NOMO-1 treated with dmso at 0.1 percent for 144 hours (cell line): ENCODE measurements around the gene PRR35.

Experiments
- DNase-seq: peaks from one replicate; lab custom pipeline; 2025; ENCODE audit not compliant: unreplicated experiment; lab: John Stamatoyannopoulos, UW

Gene PRR35

DNA sequence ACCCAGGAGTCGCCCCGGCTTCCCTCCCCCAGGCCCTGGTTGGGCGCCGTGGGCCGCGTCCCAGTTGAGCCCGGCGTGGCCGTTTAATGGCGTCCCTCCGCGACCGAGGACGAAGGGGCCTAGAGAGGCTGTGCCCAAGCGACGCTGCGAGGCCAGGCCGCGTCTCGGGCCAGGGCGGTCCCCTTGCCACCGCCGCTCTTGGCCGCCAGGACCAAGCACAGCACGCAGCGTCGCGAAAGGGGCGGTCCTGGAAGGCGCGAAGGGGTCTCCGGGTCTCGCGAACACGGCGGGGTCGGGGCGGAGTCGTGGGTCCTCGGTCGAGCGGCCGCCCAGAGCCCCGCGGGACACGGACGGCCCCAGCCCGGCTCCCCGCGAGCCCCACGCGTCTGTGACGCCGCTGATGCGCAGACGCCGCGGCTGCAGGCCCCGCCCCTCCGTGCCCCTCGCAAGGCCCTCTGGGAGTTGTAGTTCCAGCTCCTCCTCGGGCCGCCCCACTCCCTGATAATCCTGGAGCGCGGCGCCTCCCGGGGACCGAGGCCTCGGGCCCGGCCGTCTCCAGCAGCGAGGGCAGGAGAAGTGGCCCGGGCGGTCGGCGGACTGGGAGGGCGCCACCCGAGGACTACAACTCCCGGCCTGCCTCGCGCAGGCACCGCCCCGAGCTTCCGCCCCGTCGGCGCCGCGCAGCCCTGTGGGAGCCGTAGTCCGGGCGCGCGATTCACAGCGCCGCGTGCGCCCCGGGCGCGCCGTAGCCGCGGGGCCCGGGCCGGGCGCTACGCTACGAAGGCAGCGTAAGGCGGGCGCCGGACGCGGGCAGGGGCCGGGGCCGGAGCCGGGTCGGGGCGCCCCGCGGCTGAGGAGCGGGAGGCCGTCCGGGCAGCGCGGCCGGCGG is 32.9 kb upstream of the PRR35 start, which contains the start of gene CAPN15:
CAPN15 (plus strand) TSS at position 698 of the 889 bp plus-strand sequence. CDS start 19,127 bp downstream, outside the sequence.
- peak; percentile 79 for DNase-seq

DNA sequence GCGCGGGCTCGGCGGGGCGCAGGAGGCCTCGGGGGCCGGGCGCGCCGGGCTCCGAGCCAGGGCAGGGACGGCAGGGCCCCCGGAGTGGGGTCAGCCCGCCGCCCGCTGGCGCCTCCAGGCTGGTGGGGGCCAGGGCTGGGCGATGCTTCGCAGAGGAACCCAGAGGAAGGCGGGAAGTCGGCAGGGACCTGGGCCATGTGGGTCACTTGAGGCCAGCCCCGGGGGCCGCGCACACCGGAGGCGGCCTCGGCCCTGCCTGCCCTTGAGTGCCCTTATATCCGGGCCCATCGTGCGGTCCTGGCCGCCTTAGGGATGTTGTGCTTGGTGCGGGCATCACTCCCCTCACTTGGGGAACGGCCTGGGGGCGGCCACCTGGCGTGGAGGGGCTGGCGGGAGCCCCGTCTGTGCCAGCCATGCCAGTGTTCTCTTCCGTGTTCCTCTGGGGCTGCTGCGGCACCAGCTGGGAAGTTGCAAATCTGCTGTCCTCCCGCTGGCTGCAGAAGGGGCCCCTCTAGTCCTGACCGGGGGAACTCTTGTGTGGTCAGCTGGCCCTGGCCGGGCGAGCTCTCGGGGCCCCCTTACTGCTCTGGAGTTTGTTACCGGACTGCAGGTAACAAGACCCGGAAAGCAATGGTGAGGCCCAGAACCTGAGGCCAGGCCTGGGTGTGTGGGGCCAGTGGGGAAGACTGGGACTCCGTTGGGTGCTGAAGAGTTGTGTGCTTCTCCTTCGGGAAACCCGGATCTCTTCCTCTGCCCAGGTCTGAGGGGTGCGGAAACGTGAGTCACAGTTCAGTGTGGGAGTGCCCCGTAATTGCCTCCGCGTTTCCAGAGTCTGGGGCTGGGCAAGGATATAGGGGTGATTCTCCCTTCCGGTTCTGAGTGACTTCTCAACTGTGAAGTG is 31.8 kb upstream of the PRR35 start:
- peak; percentile 17 for DNase-seq

DNA sequence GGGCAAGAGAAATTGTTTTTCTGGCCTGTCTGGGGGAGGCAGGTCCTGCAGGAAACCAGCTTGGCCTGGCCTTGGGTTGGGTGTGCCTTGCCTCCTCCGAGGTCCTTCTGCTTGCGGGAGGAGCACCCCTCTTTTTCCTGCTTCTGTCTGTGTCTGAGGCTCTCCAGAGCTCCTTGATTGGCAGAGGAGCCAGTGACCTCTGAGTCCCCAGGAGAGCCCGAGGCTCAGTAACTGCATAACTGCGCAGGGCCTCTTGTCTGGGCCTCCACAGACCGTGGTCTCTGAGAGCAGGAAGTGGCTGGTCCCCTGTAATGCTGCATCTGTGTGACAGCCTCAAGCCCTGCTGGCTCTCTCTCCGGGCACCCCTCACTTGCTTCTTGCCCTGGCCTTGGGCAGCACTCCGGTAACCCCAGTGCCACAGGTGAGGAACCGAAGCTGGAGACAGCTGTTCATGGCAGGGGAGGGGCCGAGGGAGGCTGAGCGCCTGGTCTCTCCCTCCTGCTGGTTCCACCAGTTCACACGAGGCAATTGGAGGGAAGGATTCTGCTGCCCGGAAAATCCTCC is 31.1 kb upstream of the PRR35 start:
- no peak for DNase-seq

DNA sequence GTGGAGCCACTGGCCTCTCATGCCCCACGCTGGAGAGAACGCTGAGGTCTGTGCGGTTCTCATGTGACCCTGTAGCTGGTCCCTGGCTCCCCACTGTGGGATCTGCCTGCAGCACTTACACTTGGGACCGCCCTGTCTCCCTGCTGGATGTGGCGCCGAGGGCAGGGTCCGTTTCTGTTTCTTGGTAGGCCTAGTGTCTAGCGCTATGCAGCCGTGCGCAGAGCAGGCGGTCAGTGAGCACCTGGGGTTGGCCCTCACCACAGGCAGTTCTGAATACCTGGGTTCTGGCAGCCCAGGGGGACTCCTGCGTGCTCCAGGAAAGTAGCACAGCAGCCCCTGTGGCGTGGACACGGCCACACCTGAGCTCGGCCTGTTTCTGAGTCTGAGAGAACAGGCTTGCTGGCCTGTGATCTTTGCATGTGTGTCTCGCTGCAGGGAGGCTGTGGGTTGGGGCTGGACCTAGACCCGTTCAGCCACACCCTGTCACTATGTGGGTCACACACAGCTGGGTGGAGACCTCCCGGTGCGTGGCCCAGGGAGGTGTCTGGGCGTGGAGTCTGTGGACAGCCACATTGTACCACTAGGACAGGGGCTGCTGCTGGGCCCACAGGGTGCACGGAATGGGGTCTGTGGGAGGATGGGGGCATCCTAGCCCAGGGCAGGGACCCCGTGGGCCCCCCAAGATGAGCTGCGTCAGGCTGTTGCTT is 29.9 kb upstream of the PRR35 start:
- DNase-seq = no peak

DNA sequence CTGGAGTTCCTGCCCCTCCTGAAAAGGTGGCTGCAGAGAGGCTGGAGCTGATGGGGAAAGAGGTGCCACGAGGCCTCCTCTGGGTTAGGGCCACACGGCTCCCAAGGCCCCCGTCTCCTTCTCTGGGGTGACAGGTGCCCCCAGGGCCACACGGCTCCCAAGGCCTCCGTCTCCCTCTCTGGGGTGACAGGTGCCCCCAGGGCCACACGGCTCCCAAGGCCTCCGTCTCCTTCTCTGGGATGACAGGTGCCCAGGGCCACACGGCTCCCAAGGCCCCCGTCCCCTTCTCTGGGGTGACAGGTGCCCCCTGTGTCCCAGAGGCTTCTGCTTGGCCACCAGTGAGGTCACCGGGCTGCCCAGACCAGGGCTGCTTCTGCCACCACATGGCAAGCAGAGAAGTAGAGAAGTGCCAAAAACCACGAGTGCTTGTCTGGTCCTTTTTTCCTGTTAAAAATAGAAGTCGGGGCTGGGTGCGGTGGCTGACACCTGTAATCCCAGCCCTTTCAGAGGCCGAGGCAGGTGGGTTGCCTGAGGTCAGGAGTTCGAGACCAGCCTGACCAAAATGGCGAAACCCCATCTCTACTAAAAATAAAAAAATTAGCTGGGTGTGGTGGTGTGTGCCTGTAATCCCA is 28.6 kb upstream of the PRR35 start:
- DNase-seq = no peak

DNA sequence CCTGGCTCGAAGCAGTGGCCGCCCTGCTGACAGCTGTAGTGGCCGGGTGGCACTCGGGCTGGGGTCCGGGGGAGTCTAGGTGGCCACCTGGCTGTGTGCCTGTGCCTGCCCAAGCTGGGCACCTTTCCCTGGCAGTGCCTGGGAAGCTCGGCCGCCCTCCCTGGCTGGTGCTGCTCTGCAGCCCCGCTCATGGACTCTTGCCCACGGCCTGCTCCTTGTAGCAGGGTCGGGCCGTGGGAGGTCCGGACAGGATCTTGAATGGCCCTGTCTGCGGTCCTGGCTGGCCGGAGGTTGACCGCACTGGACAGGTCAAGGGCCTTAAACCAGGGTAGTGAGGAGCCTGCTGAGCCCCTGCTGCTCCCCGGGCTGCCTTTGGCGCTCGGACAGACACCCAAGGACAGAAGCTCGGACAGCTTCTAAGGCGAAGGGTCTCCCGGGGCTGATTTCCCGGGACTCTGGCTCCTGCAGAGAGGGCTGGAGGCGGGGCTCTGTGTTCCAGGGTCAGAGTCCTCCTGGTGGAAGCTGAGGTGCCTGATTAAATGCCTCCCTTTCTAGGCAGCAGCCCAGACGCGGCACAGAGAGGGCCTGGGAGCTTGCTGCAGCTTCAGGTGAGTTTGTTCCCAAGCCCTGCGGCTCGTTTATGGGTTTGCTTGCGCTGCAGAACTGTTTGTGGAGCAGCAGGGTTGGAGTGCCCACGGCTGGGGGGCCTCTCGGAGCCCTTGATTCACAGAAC is 26.6 kb upstream of the PRR35 start:
- no peak for DNase-seq

DNA sequence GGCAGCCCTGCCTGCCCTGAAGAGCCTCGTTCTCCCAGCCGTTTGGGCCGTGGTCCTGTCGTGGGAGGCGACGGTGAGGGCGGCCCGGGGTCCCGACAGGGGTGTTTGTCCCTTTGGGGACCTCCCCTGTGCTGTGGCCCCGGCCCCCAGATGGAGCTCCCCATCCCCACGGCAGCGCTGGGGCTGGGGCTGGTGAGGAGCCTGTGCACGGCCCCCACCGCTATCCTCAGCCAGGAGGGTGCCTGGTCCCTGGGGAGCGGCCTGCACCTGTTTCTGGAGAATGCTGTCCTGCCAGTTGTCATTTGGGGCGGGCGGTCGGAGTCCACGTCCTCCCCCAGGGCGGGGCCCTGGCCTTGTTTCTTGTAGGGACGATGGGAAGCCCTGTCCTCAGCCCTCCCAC is 26.1 kb upstream of the PRR35 start:
- no peak for DNase-seq

DNA sequence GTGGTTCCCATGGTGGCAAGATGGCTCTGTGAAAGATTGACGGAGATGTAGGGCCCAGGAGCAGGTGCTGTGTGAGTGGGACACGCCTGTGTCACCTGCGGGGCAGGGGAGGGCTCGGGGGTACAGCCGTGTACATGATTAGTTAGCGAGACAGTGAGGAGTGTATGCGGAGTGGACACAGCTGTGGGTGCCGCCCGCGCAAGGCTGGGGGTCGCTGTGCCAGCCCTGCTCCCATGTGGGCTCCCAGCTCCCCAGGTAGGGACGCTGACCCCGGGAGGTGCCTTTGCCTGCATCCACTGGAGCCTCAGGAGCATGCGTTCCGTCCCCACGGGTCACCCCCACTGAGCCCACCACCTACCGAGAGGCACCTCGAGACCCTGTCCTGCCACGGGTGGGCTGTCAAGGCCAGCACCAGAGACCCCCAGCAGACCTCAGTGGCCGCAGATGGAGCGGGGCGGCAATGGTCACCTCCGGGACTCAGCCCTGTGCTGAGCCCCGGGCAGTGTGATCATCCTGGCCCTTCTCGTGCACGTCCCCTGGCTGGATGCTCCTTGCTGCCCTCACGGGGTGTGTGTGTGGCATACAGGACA is 25.2 kb upstream of the PRR35 start:
- no peak for DNase-seq

DNA sequence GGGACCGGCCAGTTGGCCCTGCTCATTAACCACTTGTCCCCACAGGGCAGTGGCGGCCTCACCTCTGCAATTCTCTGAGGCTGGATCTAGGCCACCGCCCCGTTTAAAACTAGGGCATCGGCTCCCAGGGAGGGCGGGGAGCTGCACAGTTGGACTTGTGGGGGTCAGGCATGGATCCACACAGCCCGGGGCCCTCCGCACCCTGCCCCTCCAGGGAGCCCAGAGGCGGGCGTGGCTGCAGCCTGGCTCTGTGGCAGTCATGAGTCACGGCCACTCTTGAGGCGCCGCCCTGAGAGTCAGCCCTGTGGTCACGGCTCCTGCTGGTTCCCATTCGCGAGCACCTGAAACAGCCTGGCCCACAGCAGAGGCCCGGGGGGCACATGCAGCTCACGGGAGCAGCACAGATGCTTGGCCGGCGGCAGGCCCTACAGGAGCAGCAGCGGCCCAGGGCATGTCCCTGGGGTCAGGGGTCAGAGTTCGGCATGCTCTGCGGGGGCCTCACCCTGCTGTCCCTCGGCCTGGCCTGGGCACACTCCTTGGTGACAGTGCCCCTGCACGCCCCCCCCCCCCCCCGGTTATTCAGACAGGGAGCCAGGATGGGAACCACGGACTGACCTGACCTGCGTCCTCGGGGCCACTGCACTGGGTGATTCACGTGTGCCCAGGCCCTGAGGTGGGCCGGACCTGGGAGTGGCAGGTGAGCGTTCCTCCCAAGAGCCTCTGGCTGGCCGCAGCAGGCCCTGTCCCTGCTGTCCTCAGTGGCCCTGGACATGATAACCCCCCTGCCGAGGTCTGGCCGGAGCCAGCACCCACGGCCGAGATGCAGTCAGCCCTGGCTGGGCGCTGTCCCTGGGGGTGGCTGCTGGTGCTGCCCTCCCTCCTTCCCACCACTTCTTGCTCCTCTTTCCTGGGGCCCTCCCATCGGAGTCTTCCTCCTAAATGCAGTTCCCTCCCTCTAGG is 24.5 kb upstream of the PRR35 start:
- DNase-seq = peak; percentile 2

DNA sequence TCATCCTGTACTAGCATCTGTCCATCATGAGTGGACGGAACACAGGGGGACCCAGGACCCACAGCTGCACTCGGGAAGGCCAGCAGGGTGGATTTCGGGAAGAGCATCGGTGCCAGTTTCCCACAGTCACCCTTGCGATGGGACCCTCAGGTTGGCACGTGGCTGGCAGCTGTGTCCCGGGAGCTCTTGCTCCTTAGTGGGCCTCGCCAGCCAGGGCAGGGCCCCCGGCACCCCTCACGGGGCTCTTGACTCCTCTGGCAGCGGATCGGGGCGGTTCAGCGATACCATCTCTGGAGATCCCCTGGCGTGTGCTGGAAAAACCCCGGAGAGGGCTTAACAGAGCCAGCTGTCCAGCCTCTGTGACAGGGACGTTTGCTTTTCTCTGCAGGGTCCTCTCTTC is 23.4 kb upstream of the PRR35 start:
- DNase-seq = no peak

DNA sequence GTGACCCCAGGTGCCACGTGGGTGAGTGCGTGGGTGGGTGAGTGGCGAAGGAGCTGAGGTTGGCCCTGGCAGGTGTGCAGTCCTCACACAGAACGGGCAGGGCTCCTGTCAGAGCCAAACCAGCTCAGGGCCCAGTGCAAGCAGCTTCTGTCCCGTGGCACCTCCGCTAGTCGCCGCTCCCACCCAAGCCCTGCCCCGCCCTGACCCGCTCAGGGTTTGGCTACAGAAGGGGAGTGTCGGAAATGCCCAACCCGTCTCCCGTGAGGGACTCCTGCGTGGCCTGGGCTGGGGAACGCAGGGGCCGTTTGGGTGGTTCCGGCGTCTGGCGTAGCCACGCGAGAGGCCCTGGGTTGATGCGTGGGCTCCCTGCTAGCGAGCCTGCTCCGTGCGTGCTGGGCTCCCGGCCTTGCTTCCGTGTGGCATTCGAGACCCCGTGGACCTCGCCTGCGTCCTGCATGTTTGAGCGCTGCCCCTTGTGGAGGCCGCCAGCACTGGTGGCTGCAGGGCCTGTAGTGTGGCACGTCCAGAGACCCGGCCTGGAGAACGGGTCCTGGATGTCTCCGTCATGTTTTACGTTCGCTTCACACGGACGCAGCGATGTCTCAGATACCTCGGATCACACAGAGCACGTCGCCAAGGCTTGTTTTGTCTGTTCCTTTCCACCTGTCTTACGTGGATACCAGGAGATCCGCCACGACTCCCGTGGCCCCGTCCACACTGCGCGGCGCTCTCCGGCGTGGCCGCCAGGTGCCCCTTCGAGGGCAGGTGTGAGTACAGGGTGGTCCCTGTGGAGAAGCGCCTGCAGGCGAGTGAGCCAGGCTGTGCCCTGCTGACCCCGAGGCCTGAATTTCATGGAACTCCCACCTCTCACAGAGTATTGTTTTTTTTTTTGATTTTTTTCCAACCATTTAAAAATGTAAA is 22.5 kb upstream of the PRR35 start:
- no peak for DNase-seq

DNA sequence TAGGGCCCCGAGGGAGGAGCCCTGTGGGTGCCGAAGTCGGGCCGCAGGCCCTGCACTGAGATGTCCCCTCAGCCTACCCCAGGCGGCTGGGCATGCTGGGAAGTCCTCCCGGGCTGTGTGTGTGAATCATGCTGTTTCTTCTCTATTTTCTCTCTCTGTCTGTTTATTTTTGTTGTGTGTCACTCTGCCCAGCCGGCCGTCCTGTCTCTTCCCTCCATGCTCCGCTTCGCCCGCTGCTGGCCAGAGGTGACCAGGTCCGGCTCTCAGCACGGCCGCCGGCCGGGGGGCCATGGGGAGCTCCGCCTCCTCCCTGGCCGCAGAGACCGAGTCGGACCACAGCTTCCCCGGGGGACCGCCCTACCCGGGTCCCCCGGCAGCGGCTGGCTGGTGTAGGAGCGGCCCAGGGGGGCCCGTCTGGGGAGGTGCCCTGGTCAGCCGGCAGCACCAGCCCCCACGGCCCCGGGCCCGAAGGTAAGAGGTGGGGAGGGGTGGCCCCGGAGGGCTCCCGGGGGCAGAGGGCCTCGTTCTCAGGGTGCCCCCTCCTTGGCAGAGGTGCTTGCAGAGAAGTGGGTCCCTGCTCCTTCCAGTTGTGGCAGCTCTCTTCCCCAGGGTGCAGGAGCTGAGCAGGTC is 20.2 kb upstream of the PRR35 start:
- DNase-seq = no peak

DNA sequence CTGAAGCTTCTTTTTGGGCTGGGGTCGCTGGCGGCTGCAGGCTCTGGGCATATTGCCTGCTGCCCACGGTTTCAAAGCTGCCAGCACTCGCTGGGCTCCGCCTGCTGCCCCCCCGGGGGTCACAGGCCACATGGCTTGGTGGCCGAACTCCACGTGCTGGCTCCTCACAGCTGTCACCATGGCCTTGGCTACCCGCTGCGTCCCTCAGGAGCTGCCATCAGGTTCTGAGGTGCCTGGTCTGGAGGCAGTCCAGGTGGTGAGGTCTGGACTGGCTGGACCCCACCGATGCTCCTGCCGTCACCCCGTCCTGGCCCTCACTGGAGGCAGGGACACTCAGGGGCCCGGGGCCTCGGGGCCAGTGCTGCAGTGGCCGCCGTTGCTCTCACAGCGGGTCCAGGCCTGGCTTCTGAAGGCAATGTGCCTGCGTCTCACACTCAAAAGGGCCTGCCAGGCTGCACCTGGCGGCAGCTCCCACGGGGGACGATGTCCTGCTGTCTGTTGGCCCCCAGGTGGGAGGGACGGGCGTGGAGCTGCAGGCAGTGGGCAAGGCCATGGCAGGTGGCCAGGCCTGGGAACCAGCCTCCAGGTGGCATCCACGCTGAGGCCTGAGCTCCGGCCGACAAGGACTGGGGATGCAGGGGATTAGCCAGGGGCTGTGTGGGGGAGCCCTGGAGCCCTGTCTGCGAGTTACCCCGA is 19.4 kb upstream of the PRR35 start:
- no peak for DNase-seq

DNA sequence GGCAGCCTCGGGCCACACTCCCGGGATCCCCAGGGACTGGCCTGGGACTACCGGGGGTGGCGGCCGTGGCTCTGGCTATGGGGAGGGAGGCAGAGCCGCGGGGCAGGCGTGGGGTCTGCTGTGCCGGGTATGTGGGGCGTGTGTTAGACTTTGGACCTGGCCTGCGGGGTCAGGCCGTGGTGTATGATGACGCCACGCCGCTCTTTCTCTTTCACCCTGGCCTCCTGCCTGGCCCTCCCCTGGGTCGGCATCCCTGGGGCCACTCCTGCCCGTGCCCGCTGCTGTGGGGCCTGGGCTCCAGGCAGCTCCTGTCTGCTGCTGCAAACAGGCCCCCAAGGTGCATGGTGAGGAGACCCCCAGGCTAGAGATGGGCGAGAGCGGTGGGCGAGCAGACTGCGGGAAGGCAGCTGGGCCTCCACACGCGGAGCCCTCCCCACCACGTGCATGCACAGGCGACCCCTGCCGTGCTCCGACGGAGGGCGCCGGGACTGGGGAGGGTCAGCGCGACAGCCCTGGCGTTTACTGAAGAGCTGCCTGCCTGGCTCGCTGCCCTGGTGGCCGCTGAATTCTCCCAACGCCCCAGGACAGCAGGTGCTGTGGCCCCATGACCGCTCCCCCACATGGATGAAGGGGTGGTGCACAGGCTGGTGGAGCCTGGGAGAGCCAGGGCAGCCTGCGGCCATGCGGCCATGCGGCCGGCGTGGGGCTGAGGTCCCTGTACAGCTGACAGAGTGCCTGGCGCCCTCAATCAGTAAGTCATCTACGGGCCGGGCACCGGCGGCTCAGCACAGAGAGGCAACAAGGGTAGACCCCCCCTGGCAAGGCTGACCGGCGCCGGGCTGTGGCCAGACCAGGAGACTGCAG is 16.7 kb upstream of the PRR35 start:
- DNase-seq = no peak

DNA sequence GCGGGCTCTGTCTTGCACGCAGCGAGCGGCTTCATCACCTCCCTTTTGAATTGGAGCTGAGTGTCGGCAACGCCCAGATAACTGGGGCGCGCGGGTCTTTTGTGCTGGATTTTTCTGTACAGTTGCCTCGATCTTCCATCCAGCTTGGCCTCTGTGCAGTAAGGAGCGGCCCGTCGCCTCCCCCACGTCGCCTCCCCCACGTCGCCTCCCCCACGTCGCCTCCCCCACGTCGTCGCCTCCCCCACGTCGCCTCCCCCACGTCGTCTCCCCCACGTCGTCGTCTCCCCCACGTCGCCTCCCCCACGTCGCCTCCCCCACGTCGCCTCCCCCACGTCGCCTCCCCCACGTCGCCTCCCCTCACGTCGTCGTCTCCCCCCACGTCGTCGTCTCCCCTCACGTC is 15.7 kb upstream of the PRR35 start:
- no peak for DNase-seq
